GM19351 (cell line): Measurements from ENCODE around the gene NSD1.
"Not testable (repeated sequence)": the region's sequence is repeated elsewhere in the genome, so short reads cannot be mapped to it uniquely, and the experiment has no call there.

Experiments
- ATAC-seq: cut with Tn5 transposase; IDR thresholded peaks from one replicate; pipeline ENCODE4 v1.9.1; 2021; ENCODE audit warnings: mild to moderate bottlenecking, moderate library complexity; ENCODE audit not compliant: unreplicated experiment

Gene NSD1

GRCh38 chr5:177222269-177222668 is 88.7 kb downstream of the NSD1 start:
- ATAC-seq, result no peak

GRCh38 chr5:177225798-177226197 is 92.2 kb downstream of the NSD1 start:
- ATAC-seq, result no peak

GRCh38 chr5:177226860-177227259 is 93.3 kb downstream of the NSD1 start:
- ATAC-seq, result no peak

- no peak for ATAC-seq
These were observed 95.2 kb downstream of the NSD1 start for GRCh38 chr5:177228751-177229150.

- ATAC-seq, result no peak
These were observed 97.1 kb downstream of the NSD1 start for GRCh38 chr5:177230660-177231059.

GRCh38 chr5:177231479-177232250 is 98.1 kb downstream of the NSD1 start:
- no peak for ATAC-seq

- no peak for ATAC-seq
These were observed 98.8 kb downstream of the NSD1 start for GRCh38 chr5:177232358-177232757.

GRCh38 chr5:177232761-177233160 is 99.2 kb downstream of the NSD1 start:
- no peak for ATAC-seq

- ATAC-seq, result no peak
These were observed 99.6 kb downstream of the NSD1 start for GRCh38 chr5:177233206-177233605.

GRCh38 chr5:177233802-177234201 is 100.2 kb downstream of the NSD1 start:
- no peak for ATAC-seq

- no peak for ATAC-seq
These were observed 101.3 kb downstream of the NSD1 start for GRCh38 chr5:177234841-177235240.

- ATAC-seq, result no peak
These were observed 108.2 kb downstream of the NSD1 start for GRCh38 chr5:177241768-177242167.

GRCh38 chr5:177242304-177242703 is 108.7 kb downstream of the NSD1 start:
- no peak for ATAC-seq

- ATAC-seq, result no peak
These were observed 116.4 kb downstream of the NSD1 start for GRCh38 chr5:177249761-177250537.

GRCh38 chr5:177253252-177253651 is 119.7 kb downstream of the NSD1 start:
- no peak for ATAC-seq

GRCh38 chr5:177256296-177256695 is 122.7 kb downstream of the NSD1 start:
- no peak for ATAC-seq

- not testable (repeated sequence) for ATAC-seq
These were observed 125.1 kb downstream of the NSD1 start for GRCh38 chr5:177258711-177259110.

- ATAC-seq, result no peak
These were observed 127.4 kb downstream of the NSD1 start for GRCh38 chr5:177260961-177261360.

- no peak for ATAC-seq
These were observed 127.9 kb downstream of the NSD1 start for GRCh38 chr5:177261510-177261909.

- ATAC-seq, result no peak
These were observed 130.6 kb downstream of the NSD1 start for GRCh38 chr5:177264178-177264577.

GRCh38 chr5:177265395-177265794 is 131.8 kb downstream of the NSD1 start:
- ATAC-seq, result no peak

- ATAC-seq, result no peak
These were observed 135.8 kb downstream of the NSD1 start for GRCh38 chr5:177269232-177269895.
